GM12872 (cell line): ENCODE data around the gene FGFBP1.

Experiments used
- CTCF ChIP-seq: IDR thresholded peaks from 3 replicates; pipeline ENCODE4 v1.5.1; 2011; ENCODE audit warnings: low read depth, mild to moderate bottlenecking, low read length, moderate library complexity; ENCODE audit not compliant: insufficient read depth

FGFBP1 gene

DNA sequence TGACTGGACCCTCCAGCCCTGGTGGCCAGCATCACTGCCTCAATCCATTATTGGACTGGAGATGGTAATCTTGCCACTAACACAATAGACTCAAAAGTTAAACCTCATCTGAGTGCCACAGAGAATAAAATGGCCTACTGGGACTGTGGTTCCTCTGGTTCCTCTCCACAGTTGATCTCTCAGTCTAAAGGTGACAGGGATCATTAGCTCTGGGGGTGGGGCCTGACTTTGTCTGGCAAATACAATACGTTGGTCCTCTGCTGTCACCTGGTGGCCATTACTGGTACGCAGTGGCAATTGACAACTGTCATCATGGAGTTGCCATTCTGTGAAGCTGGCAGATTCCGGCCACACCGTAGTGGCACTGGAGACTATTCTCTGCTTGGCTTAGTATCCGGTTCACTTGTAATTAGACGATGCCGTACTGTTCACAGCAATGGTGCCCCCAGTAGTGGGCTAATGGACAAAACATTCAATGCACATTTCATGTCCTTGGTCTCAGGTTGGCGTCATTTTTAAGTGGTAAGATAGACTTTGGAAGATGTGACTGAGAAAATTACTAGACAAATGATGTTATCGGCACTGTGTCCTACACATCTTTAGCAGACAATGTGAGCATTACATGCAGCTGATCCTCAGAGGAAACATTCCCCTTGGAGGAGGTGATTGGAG lies 17.8 kb upstream of the FGFBP1 start:
- peak; percentile 97 for TF ChIP-seq CTCF

GRCh38 chr4:15955670-15956069 lies 17.1 kb upstream of the FGFBP1 start:
- no peak for TF ChIP-seq CTCF

DNA sequence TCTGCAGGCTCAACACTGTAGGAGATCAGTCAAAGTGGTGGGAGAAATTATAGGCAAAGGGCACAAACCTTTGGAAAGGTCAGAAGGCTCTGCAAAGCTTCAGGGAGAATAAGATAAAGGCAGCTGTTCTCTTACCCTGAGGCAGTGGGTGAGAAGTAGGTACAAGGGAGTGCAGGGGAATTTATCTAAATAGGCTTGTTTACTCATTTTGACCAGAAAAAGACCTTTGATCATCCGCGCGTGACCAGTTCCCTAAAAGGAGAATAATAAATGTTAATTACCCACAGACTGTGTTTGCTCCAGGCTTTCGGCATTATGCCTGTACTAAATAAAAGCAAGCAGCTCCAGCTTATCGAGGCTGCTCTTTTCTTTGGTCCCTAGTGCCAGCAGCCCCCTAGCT lies 15.1 kb upstream of the FGFBP1 start:
- TF ChIP-seq CTCF = no peak

- no peak for TF ChIP-seq CTCF
These were observed 13.2 kb upstream of the FGFBP1 start for GRCh38 chr4:15951781-15952180.

GRCh38 chr4:15948826-15949225 lies 10.3 kb upstream of the FGFBP1 start:
- no peak for TF ChIP-seq CTCF

- TF ChIP-seq CTCF = no peak
These were observed 9.1 kb upstream of the FGFBP1 start for GRCh38 chr4:15947684-15948083.

DNA sequence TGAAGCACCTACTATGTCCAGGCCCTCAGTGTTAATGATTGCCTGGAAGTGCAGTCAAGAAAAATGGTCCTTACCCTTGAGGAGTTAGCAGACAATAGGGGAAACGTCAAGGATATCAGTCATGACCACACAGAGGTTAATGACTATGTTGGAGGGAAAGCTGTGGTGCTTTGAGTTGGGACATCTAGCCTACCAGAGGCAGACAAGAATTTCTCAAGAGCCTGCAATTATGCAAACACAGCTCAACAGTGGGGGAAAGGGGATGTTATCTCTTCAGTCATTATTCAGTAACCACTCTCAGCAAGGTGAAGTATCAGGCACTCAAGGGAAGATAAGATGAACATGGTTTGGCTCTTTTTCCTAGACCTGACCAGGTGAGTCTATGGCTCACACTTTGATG lies 7.0 kb upstream of the FGFBP1 start:
- TF ChIP-seq CTCF = no peak

DNA sequence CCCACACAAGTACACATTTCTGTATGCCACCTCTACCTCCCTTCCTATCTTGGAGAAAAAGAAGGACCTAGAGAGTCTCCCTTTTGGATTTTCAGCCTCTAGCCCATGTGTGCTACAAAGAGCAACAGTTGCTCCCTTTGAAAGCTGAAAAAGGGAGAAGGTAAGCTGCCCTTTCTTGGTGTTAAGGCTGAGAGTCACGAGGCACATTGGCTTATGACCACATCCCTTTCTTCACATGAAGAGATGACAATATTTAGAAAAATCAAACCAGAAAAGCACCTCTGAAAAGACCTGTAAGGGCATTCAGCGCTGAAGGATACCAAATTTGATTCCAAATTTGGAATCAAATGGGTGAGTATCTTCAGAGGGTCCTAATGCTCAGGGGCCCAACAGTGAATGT lies 6.4 kb upstream of the FGFBP1 start:
- no peak for TF ChIP-seq CTCF
